ENCODE data around the gene IL22RA2.

DNA sequence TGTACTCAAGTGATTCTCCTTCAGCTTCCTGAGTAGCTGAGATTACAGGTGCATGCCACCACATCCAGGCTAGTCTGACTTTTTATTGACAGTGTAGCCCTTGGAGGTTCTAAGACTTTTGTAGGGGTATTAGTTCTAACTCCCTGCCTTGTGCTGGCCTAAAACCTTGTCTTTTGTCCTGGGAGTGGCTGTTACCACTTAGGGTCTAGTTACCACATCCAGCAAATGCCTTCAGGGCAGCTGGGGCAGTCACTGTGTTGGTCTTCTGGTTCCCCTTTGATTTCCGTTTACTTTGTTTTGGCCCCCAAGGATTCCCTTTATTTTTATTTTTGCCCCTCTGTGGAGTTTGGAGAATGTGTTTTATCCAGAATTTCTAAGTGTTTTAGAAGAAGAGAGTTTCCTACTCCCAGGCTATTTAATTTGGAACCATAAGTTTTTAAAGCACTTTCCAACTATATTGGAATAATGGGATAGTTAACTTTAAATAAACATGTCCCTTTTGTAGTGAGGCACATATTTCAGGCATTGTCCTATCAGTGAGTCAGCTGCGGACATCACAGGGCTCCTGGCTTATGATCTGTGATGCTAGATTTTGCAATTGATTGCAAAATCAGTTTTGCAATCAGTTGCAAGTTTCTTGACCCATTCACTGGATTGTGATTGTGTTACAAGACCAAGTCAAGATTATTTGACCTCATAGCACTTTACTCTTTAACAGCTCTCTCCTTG is 25.0 kb downstream of the IL22RA2 start:
- TF ChIP-seq, protein P1, sequence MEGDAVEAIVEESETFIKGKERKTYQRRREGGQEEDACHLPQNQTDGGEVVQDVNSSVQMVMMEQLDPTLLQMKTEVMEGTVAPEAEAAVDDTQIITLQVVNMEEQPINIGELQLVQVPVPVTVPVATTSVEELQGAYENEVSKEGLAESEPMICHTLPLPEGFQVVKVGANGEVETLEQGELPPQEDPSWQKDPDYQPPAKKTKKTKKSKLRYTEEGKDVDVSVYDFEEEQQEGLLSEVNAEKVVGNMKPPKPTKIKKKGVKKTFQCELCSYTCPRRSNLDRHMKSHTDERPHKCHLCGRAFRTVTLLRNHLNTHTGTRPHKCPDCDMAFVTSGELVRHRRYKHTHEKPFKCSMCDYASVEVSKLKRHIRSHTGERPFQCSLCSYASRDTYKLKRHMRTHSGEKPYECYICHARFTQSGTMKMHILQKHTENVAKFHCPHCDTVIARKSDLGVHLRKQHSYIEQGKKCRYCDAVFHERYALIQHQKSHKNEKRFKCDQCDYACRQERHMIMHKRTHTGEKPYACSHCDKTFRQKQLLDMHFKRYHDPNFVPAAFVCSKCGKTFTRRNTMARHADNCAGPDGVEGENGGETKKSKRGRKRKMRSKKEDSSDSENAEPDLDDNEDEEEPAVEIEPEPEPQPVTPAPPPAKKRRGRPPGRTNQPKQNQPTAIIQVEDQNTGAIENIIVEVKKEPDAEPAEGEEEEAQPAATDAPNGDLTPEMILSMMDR (optimal IDR thresholded peaks at IDR 0.05 in 1 of 3, IDR thresholded peaks at IDR 0.05 in 1 of 3, conservative IDR thresholded peaks at IDR 0.05 in 1 of 3; ENCODE audit: extremely low read depth in 1 of 3, insufficient read depth in 2 of 3, low read length in 3 of 3), result no peak
- TF ChIP-seq EZH2 (IDR thresholded peaks at IDR 0.05; ENCODE audit: low read length), result no peak
